Spleen (tissue), 3 donors: Measurements from ENCODE around the gene KRTAP3-1.

ENCODE experiments used
- POLR2A ChIP-seq, 3 donors: fragments of 450-650 bp; IDR thresholded peaks; one replicate each; pipeline ENCODE4 v1.5.1; 2017; ENCODE audit warnings: antibody characterized with exemption in 3 of 3, mild to moderate bottlenecking in 1 of 3
- POLR2AphosphoS5 ChIP-seq, 3 donors: sonication (generic); formaldehyde crosslinking; IDR thresholded peaks; one replicate each; pipeline ENCODE4 v1.5.1; 2017; ENCODE audit warnings: antibody characterized with exemption in 3 of 3

GRCh38 chr17:41018541-41018940, 9.6 kb upstream of the KRTAP3-1 start:
- no peak for TF ChIP-seq POLR2A (IDR thresholded peaks at IDR 0.05)
- TF ChIP-seq POLR2AphosphoS5 (IDR thresholded peaks at IDR 0.05) = no peak
